ENCODE data around the gene PPP1R12A.
"Not testable (repeated sequence)": the region's sequence is repeated elsewhere in the genome, so short reads cannot be mapped to it uniquely, and the experiment has no call there.

GRCh38 chr12:79942846-79943245 lies 7.9 kb upstream of the PPP1R12A start:
- TF ChIP-seq CTBP1 (IDR thresholded peaks at IDR 0.05; ENCODE audit: borderline replicate concordance); PKNOX1 (IDR thresholded peaks at IDR 0.05); FOXK2 (IDR thresholded peaks at IDR 0.05): not testable (repeated sequence)

Measured in HEK293T (cell line).